H1 (cell line): Measurements from ENCODE around the gene LSM4. TPM values are rescaled to one million over a fixed set of nuclear protein-coding genes. Genes with fewer than 3 reads are reported as not detected.

Experiments used
- BCL11A ChIP-seq, 2 experiments: IDR thresholded peaks; one replicate each; pipeline ENCODE4 v1.6.1; 2011; ENCODE audit warnings: low read depth in 2 of 2, low read length in 2 of 2, mild to moderate bottlenecking in 2 of 2
- EP300 ChIP-seq, 2 experiments: IDR thresholded peaks; 1 replicate in 1 of 2; 2 replicates in 1 of 2; pipeline ENCODE4 v1.6.1; 2011 to 2012; ENCODE audit warnings: low read depth in 2 of 2, low read length in 2 of 2, mild to moderate bottlenecking in 2 of 2, borderline replicate concordance in 1 of 2, inconsistent platforms in 1 of 2, moderate library complexity in 1 of 2
- GABPA ChIP-seq: IDR thresholded peaks from 2 replicates; pipeline ENCODE4 v1.6.1; 2011; ENCODE audit warnings: mild to moderate bottlenecking, low read length, moderate library complexity, borderline replicate concordance; ENCODE audit not compliant: insufficient read depth
- GTF2F1 ChIP-seq: IDR thresholded peaks from 2 replicates; pipeline ENCODE4 v1.6.1; 2012; ENCODE audit warnings: low read depth, low read length, improper control_type of control experiment, borderline replicate concordance
- MAFK ChIP-seq: IDR thresholded peaks from 2 replicates; pipeline ENCODE4 v1.6.1; 2012; ENCODE audit warnings: low read depth, mild to moderate bottlenecking, improper control_type of control experiment, low read length
- POLR2A ChIP-seq, 2 experiments: IDR thresholded peaks; 1 replicate in 1 of 2; 2 replicates in 1 of 2; pipeline ENCODE4 v1.6.1; 2011; ENCODE audit warnings: low read depth in 2 of 2, low read length in 2 of 2, mild to moderate bottlenecking in 2 of 2; ENCODE audit errors: control extremely low read depth in 1 of 2
- RNF2 ChIP-seq: fragments of 200-900, 300-1000 bp; sonication (generic); IDR thresholded peaks from 2 replicates; pipeline ENCODE4 v1.7.1; 2016; ENCODE audit warnings: borderline replicate concordance, low read depth, mild to moderate bottlenecking, antibody characterized with exemption, low read length; ENCODE audit not compliant: poor library complexity, severe bottlenecking; ENCODE audit errors: missing control alignments
- SP4 ChIP-seq: IDR thresholded peaks from 2 replicates; pipeline ENCODE4 v1.6.1; 2012; ENCODE audit warnings: low read length, inconsistent platforms
- polyA plus RNA-seq, 7 experiments: library from polyadenylated mRNA; depleted of rRNA in 3 of 7; stranded (reverse) in 5 of 7; unstranded in 2 of 7; fragments of >200 nt in 5 of 7; fragments of 200-250 nt in 2 of 7; gene quantifications; 1 replicate in 5 of 7; 2 replicates in 1 of 7; 4 replicates in 1 of 7; pipeline versions ENCODE4 v1.2.1 to v1.2.3, GENCODE V29; 2011 to 2013; ENCODE audit warnings: missing spikeins in 2 of 7, mixed read lengths in 2 of 7
- total RNA-seq: library from RNA; stranded (reverse); fragmentation: NEBNext Ultra II Directional; extraction: Animal tissue kit (Norgen Biotek cat#: 25700); gene quantifications from 2 replicates; pipeline ENCODE4 v1.2.1, GENCODE V29; 2021
- TF ChIP-seq, protein P1 (sequence below), 3 experiments: IDR thresholded peaks; 1 replicate in 2 of 3; 2 replicates in 1 of 3; pipeline versions ENCODE4 v1.5.1 to v1.6.1; 2011; ENCODE audit warnings: low read length in 3 of 3, mild to moderate bottlenecking in 3 of 3, inconsistent platforms in 2 of 3, low read depth in 1 of 3, moderate library complexity in 1 of 3; ENCODE audit not compliant: insufficient read depth in 1 of 3; ENCODE audit errors: control extremely low read depth in 1 of 3

Gene LSM4
- total and polyA plus RNA-seq, 2 of the 8 experiments (the other 6 are each of a cell fraction or from before 2014, with no cell fraction given): 302 to 319 TPM

DNA sequence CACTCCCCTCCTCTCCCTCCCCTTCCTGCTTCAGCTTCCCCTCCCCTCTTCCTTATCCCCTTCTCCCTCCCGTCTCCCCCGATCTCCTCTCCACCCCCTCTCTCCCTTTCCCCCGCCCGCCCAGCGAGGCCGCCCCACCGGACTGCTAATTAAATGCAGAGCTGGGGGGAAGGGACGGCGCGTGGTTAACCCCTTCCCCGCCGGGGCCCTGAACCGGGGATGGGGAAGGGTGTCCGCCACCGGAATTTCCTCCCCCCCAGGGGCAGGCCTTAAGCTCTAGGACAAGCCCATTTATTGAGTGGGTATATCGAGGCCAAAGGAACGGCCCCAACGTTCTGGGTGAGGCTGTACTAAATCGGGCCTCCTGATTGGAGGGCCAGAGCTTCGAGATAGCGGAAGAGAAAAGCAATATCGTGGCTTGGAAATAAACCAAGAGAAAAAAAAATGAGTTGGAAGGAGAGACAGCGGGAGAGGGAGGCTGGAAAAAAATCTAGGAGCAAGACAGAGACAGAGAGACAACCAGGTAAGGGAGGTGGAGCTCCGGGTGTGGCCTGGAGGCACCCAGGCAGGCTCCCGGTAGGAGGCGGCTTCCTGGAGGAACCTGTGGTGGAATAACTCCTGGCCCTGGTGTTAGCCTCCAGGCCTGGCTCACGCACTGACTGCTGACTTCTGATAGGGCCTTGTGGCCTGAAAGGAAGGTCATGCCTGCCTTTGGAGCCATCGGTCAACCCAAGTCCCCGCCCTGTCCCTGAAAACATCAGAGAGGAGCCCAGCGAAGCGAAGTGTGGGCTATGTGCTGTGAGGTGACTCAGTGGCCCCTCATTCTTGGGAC is 29.9 kb downstream of the LSM4 start (continued):
- TF ChIP-seq, protein P1, sequence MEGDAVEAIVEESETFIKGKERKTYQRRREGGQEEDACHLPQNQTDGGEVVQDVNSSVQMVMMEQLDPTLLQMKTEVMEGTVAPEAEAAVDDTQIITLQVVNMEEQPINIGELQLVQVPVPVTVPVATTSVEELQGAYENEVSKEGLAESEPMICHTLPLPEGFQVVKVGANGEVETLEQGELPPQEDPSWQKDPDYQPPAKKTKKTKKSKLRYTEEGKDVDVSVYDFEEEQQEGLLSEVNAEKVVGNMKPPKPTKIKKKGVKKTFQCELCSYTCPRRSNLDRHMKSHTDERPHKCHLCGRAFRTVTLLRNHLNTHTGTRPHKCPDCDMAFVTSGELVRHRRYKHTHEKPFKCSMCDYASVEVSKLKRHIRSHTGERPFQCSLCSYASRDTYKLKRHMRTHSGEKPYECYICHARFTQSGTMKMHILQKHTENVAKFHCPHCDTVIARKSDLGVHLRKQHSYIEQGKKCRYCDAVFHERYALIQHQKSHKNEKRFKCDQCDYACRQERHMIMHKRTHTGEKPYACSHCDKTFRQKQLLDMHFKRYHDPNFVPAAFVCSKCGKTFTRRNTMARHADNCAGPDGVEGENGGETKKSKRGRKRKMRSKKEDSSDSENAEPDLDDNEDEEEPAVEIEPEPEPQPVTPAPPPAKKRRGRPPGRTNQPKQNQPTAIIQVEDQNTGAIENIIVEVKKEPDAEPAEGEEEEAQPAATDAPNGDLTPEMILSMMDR (IDR thresholded peaks at IDR 0.05; ENCODE audit: control extremely low read depth in 1 of 3, insufficient read depth in 1 of 3, low read depth in 1 of 3, low read length in 3 of 3): no peak
- no peak for TF ChIP-seq POLR2A (IDR thresholded peaks at IDR 0.05; ENCODE audit: control extremely low read depth in 1 of 2, low read depth in 2 of 2, low read length in 2 of 2)
- TF ChIP-seq GTF2F1: no peak
- TF ChIP-seq RNF2: no peak
- TF ChIP-seq SP4: no peak
- TF ChIP-seq EP300 (IDR thresholded peaks at IDR 0.05; ENCODE audit: borderline replicate concordance in 1 of 2, low read depth in 2 of 2, low read length in 2 of 2): 0 out of 3 replicates have a peak, but pooled peaks of 1 of the 2 experiments have one; percentile 30
- no peak for TF ChIP-seq GABPA
- TF ChIP-seq BCL11A (IDR thresholded peaks at IDR 0.05; ENCODE audit: low read depth in 2 of 2, low read length in 2 of 2): no peak
- TF ChIP-seq MAFK: no peak
- TF ChIP-seq, all 59 proteins: peak for 8
